HepG2 (cell line): ENCODE results near the gene PET117. TPM values are rescaled to one million over a fixed set of nuclear protein-coding genes. Genes with fewer than 3 reads are reported as not detected.

Source experiments
- BCL3 ChIP-seq: sonication (generic); formaldehyde crosslinking; IDR thresholded peaks from 2 replicates; pipeline ENCODE4 v1.5.1; 2020; ENCODE audit warnings: mild to moderate bottlenecking, missing genetic modification reagents, moderate library complexity
- DRAP1 ChIP-seq: IDR thresholded peaks from 2 replicates; pipeline ENCODE4 v1.6.1; 2016; ENCODE audit warnings: missing genetic modification reagents, missing compliant biosample characterization
- FOXK1 ChIP-seq: sonication (generic); formaldehyde crosslinking; IDR thresholded peaks from 2 replicates; pipeline ENCODE4 v1.4.0; 2020; ENCODE audit warnings: low read depth, missing genetic modification reagents, borderline replicate concordance
- FOXP1 ChIP-seq, 2 experiments: fragments of 450-650 bp in 1 of 2; IDR thresholded peaks; 2 replicates each; pipeline ENCODE4 v1.6.1; 2017 to 2018; ENCODE audit warnings: antibody characterized with exemption in 1 of 2
- GMEB2 ChIP-seq: IDR thresholded peaks from 2 replicates; pipeline ENCODE4 v1.6.1; 2016; ENCODE audit warnings: missing biosample characterization, missing genetic modification reagents, low read depth
- HDAC2 ChIP-seq: sonication (generic); formaldehyde crosslinking; IDR thresholded peaks from 2 replicates; pipeline ENCODE4 v1.4.0; 2020; ENCODE audit warnings: missing genetic modification reagents
- HHEX ChIP-seq: IDR thresholded peaks from 2 replicates; pipeline ENCODE4 v1.6.1; 2016; ENCODE audit warnings: control low read depth
- HMGXB4 ChIP-seq, 2 experiments: sonication (generic) in 1 of 2; formaldehyde crosslinking in 1 of 2; IDR thresholded peaks; 2 replicates each; pipeline versions ENCODE4 v1.4.0 to v1.6.1; 2018 to 2020; ENCODE audit warnings: missing genetic modification reagents in 2 of 2, borderline replicate concordance in 1 of 2, low read depth in 1 of 2, mild to moderate bottlenecking in 1 of 2, missing biosample characterization in 1 of 2
- ISL2 ChIP-seq: sonication (generic); formaldehyde crosslinking; IDR thresholded peaks from 2 replicates; pipeline ENCODE4 v1.5.0; 2020; ENCODE audit warnings: missing genetic modification reagents
- MED1 ChIP-seq: sonication (generic); formaldehyde crosslinking; IDR thresholded peaks from 2 replicates; pipeline ENCODE4 v1.4.0; 2020; ENCODE audit warnings: missing genetic modification reagents
- REPIN1 ChIP-seq: sonication (generic); formaldehyde crosslinking; IDR thresholded peaks from 2 replicates; pipeline ENCODE4 v1.8.0; 2022; ENCODE audit warnings: missing genetic modification reagents, low read depth, mild to moderate bottlenecking, borderline replicate concordance
- RFXAP ChIP-seq: sonication (generic); formaldehyde crosslinking; IDR thresholded peaks from 2 replicates; pipeline ENCODE4 v1.4.0; 2020; ENCODE audit warnings: missing genetic modification reagents, borderline replicate concordance
- SOX5 ChIP-seq: IDR thresholded peaks from 2 replicates; pipeline ENCODE4 v1.6.1; 2016; ENCODE audit warnings: borderline replicate concordance
- SOX6 ChIP-seq, 2 experiments: fragments of 450-650 bp in 1 of 2; sonication (generic) in 1 of 2; formaldehyde crosslinking in 1 of 2; IDR thresholded peaks; 2 replicates each; pipeline versions ENCODE4 v1.4.0 to v1.6.1; 2017 to 2020; ENCODE audit warnings: antibody characterized with exemption in 1 of 2, mild to moderate bottlenecking in 1 of 2, missing genetic modification reagents in 1 of 2
- ZFP90 ChIP-seq: sonication (generic); formaldehyde crosslinking; IDR thresholded peaks from 2 replicates; pipeline ENCODE4 v1.8.0; 2022; ENCODE audit warnings: missing genetic modification reagents, mild to moderate bottlenecking, inconsistent platforms, borderline replicate concordance
- ZNF652 ChIP-seq: IDR thresholded peaks from 2 replicates; pipeline ENCODE4 v1.6.1; 2016; ENCODE audit warnings: low read depth, borderline replicate concordance
- ZNF678 ChIP-seq: sonication (generic); formaldehyde crosslinking; IDR thresholded peaks from 2 replicates; pipeline ENCODE4 v1.4.0; 2020; ENCODE audit warnings: mild to moderate bottlenecking, missing genetic modification reagents
- ZSCAN21 ChIP-seq: sonication (generic); formaldehyde crosslinking; IDR thresholded peaks from 2 replicates; pipeline ENCODE4 v1.8.0; 2022; ENCODE audit warnings: mild to moderate bottlenecking, missing genetic modification reagents, moderate library complexity, borderline replicate concordance
- polyA plus RNA-seq, 8 experiments: library from polyadenylated mRNA; depleted of rRNA in 3 of 8; stranded (reverse) in 7 of 8; unstranded in 1 of 8; fragments of >200 nt; fragmentation: Illumina TruSeq in 4 of 8; extraction: Trizol in 4 of 8; gene quantifications; 2 replicates each; pipeline versions ENCODE4 v1.2.1 to v1.2.3, GENCODE V29; 2011 to 2016; ENCODE audit warnings: low read depth in 4 of 8, missing spikeins in 1 of 8, mixed read lengths in 1 of 8; ENCODE audit not compliant: insufficient read depth in 1 of 8
- total RNA-seq, 5 experiments: library from RNA; depleted of rRNA; stranded (reverse); fragments of >200 nt; fragmentation: Illumina TruSeq; extraction: Trizol; gene quantifications; 2 replicates each; pipeline ENCODE4 v1.2.3, GENCODE V29; 2016; ENCODE audit warnings: low read depth in 1 of 5
- TF ChIP-seq, protein P1 (sequence below): sonication (generic); formaldehyde crosslinking; IDR thresholded peaks from 2 replicates; pipeline ENCODE4 v1.5.0; 2020; ENCODE audit warnings: missing genetic modification reagents, mild to moderate bottlenecking, borderline replicate concordance
- TF ChIP-seq, protein P2 (sequence below): IDR thresholded peaks from 2 replicates; pipeline ENCODE4 v1.6.1; 2012; ENCODE audit warnings: inconsistent platforms

The PET117 gene
- total and polyA plus RNA-seq, 2 of the 13 experiments (the other 11 are each of a cell fraction or from before 2014, with no cell fraction given), result 22.2 to 48.2 TPM

DNA sequence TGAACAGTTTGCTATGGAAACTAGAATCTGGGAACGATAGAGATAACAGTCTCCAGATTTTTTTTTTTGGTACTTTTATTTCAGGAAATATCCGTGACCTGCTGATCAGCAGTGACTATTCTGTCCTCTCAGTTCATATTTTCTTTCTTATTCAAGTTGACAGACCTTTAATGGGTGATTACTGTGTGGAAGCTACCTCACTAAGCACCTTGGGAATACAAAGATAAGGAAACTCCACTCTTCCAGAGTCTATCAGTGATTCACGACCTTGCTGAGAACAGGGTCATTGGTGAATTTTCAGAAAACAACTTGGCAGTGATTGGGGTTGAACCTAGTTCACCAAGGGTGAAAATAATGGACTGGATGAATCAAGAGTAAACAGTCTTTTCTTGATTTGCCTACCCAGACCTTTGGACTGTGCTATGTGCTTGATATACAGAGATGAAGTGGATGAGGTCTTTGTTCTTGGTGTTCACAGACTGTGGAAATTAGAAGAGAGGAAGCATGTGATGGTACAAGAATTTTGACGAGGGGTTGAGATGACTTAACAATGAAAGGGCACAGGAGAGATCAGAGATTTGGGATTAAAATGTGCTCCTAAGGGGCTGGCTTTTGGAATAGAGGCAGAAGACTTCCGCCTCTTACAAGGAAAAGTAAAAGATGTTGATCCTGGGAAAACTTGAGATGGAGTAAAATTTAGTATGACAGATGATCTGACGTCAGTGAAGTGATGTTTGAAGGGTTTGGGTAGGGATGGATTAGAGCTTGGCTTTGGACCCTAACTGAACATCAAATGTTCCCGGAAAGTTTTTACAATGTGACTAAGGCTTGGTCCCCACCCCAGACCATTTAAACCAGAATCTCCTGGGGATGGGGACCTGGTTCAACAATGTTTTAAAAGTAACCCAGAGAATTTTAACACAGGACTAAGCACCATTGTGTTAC lies 1.2 kb downstream of the PET117 start (continued):
- TF ChIP-seq BCL3 (no peak), HMGXB4 (CRISPR knock-in tag; IDR thresholded peaks at IDR 0.05; ENCODE audit: borderline replicate concordance in 1 of 2, low read depth in 1 of 2) (no peak), FOXK1 (CRISPR knock-in tag) (0 out of 2 replicates have a peak, but pooled peaks have one; percentile 35), MED1 (peak; percentile 45; the same call in 1 of the 2 replicates), ZNF652 (no peak), ZFP90 (no peak), ZNF678 (CRISPR knock-in tag) (no peak), HHEX (CRISPR knock-in tag) (no peak), SOX5 (CRISPR knock-in tag) (peak; percentile 67; the same call in 1 of the 2 replicates), FOXP1 (IDR thresholded peaks at IDR 0.05) (no peak), FOXP1 (CRISPR knock-in tag; IDR thresholded peaks at IDR 0.05) (peak; percentile 35; the same call in 1 of the 2 replicates), ZSCAN21 (CRISPR knock-in tag) (peak; percentile 46; the same call in 1 of the 2 replicates), GMEB2 (no peak), DRAP1 (peak; percentile 4; the same call in 1 of the 2 replicates), SOX6 (IDR thresholded peaks at IDR 0.05) (no peak), SOX6 (CRISPR knock-in tag; IDR thresholded peaks at IDR 0.05) (peak; percentile 30), HDAC2 (CRISPR knock-in tag) (0 out of 2 replicates have a peak, but pooled peaks have one; percentile 17), REPIN1 (CRISPR knock-in tag) (0 out of 2 replicates have a peak, but pooled peaks have one; percentile 26), ISL2 (0 out of 2 replicates have a peak, but pooled peaks have one; percentile 24), RFXAP (CRISPR knock-in tag) (no peak)
- TF ChIP-seq, protein P1, sequence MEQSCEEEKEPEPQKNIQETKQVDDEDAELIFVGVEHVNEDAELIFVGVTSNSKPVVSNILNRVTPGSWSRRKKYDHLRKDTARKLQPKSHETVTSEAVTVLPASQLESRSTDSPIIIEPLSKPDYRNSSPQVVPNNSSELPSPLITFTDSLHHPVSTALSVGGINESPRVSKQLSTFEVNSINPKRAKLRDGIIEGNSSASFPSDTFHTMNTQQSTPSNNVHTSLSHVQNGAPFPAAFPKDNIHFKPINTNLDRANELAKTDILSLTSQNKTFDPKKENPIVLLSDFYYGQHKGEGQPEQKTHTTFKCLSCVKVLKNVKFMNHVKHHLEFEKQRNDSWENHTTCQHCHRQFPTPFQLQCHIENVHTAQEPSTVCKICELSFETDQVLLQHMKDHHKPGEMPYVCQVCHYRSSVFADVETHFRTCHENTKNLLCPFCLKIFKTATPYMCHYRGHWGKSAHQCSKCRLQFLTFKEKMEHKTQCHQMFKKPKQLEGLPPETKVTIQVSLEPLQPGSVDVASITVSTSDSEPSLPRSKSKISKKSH, result no peak
- TF ChIP-seq, protein P2, sequence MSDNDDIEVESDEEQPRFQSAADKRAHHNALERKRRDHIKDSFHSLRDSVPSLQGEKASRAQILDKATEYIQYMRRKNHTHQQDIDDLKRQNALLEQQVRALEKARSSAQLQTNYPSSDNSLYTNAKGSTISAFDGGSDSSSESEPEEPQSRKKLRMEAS, result 0 out of 2 replicates have a peak, but pooled peaks have one; percentile 16
